WTC11 (cell line): ENCODE data around the gene PDCD1. TPM values are rescaled to one million over a fixed set of nuclear protein-coding genes. Genes with fewer than 3 reads are reported as not detected.

ENCODE experiments used
- ATAC-seq: fragments of 200-7000 bp; cut with Tn5 transposase; 2 replicates; pipeline ENCODE4 v1.10.0; 2021; ENCODE audit warnings: mild to moderate bottlenecking, moderate library complexity
- CTCF ChIA-PET: fragments of 300-600 bp; sonication (Branson Sonifier 250); formaldehyde crosslinking; loops from one replicate; lab custom pipeline; 2021; ENCODE audit warnings: antibody characterized with exemption; lab: Charles Lee
- POLR2A ChIA-PET: fragments of 350-600 bp; sonication (Branson Sonifier 250); formaldehyde crosslinking; loops from one replicate; lab custom pipeline; 2021; ENCODE audit warnings: antibody characterized with exemption; lab: Charles Lee
- DNase-seq: peaks from one replicate; pipeline ENCODE4 v3.0.0; 2021; ENCODE audit warnings: low spot score
- H3K27ac Mint-ChIP-seq: 2 replicates; pipeline ENCODE4 v1.8.0; 2021; ENCODE audit warnings: mixed read lengths
- H3K27me3 Mint-ChIP-seq: 2 replicates; pipeline ENCODE4 v1.8.0; 2021; ENCODE audit warnings: low read depth, mild to moderate bottlenecking, moderate library complexity, mixed read lengths
- H3K36me3 Mint-ChIP-seq: 2 replicates; pipeline ENCODE4 v1.8.0; 2021; ENCODE audit warnings: mixed read lengths
- H3K4me1 Mint-ChIP-seq: 2 replicates; pipeline ENCODE4 v1.8.0; 2022; ENCODE audit warnings: mixed read lengths
- H3K4me3 Mint-ChIP-seq: 2 replicates; pipeline ENCODE4 v1.8.0; 2021; ENCODE audit warnings: mild to moderate bottlenecking, moderate library complexity, mixed read lengths
- H3K9me3 Mint-ChIP-seq: 2 replicates; pipeline ENCODE4 v1.8.0; 2021; ENCODE audit warnings: mixed read lengths
- CBFB ChIP-seq: sonication (generic); formaldehyde crosslinking; IDR thresholded peaks from 2 replicates; pipeline ENCODE4 v1.8.1; 2022; ENCODE audit warnings: mild to moderate bottlenecking, low read depth, missing genetic modification reagents
- CREB1 ChIP-seq: sonication (generic); formaldehyde crosslinking; IDR thresholded peaks from 2 replicates; pipeline ENCODE4 v1.8.0; 2023; ENCODE audit warnings: mild to moderate bottlenecking, missing genetic modification reagents
- CREM ChIP-seq: sonication (generic); formaldehyde crosslinking; IDR thresholded peaks from 2 replicates; pipeline ENCODE4 v1.8.1; 2022; ENCODE audit warnings: mild to moderate bottlenecking, missing genetic modification reagents, moderate library complexity
- ETV6 ChIP-seq: sonication (generic); formaldehyde crosslinking; IDR thresholded peaks from 2 replicates; pipeline ENCODE4 v1.8.1; 2022; ENCODE audit warnings: mild to moderate bottlenecking, missing genetic modification reagents
- FOXK1 ChIP-seq: sonication (generic); formaldehyde crosslinking; IDR thresholded peaks from 2 replicates; pipeline ENCODE4 v1.8.0; 2022; ENCODE audit warnings: mild to moderate bottlenecking, moderate library complexity, missing genetic modification reagents
- JUN ChIP-seq: sonication (generic); formaldehyde crosslinking; IDR thresholded peaks from 2 replicates; pipeline ENCODE4 v1.8.0; 2023; ENCODE audit warnings: mild to moderate bottlenecking, missing genetic modification reagents
- NR3C1 ChIP-seq: sonication (generic); formaldehyde crosslinking; conservative IDR thresholded peaks from 2 replicates; pipeline ENCODE4 v1.8.1; 2023; ENCODE audit warnings: low read depth, mild to moderate bottlenecking, missing genetic modification reagents
- RORB ChIP-seq: fragments of 250-450 bp; sonication (Bioruptor Pico); IDR thresholded peaks from 2 replicates; pipeline ENCODE4 v1.9.0; 2021; ENCODE audit warnings: mild to moderate bottlenecking
- TEAD1 ChIP-seq: sonication (generic); formaldehyde crosslinking; IDR thresholded peaks from 2 replicates; pipeline ENCODE4 v1.8.0; 2022; ENCODE audit warnings: mild to moderate bottlenecking, missing genetic modification reagents
- ZNF138 ChIP-seq: sonication (generic); formaldehyde crosslinking; conservative IDR thresholded peaks from 2 replicates; pipeline ENCODE4 v1.8.1; 2022; ENCODE audit warnings: mild to moderate bottlenecking, moderate library complexity, missing genetic modification reagents
- ZNF219 ChIP-seq: sonication (generic); formaldehyde crosslinking; IDR thresholded peaks from 2 replicates; pipeline ENCODE4 v1.8.0; 2023; ENCODE audit warnings: missing genetic modification reagents, mild to moderate bottlenecking, borderline replicate concordance
- total RNA-seq: library from RNA; stranded (reverse); gene quantifications from 3 replicates; pipeline ENCODE4 v1.2.3, GENCODE V29; 2021
- TF ChIP-seq, protein P1 (sequence below): fragments of 250-450 bp; sonication (Bioruptor Pico); IDR thresholded peaks from 2 replicates; pipeline ENCODE4 v1.9.0; 2021; ENCODE audit warnings: mild to moderate bottlenecking
- TF ChIP-seq, protein P2 (sequence below): sonication (generic); formaldehyde crosslinking; IDR thresholded peaks from 2 replicates; pipeline ENCODE4 v1.8.0; 2023; ENCODE audit warnings: missing genetic modification reagents
- TF ChIP-seq, protein P3 (sequence below): sonication (generic); formaldehyde crosslinking; conservative IDR thresholded peaks from 2 replicates; pipeline ENCODE4 v1.8.1; 2023; ENCODE audit warnings: mild to moderate bottlenecking, low read depth, missing genetic modification reagents, moderate library complexity
- TF ChIP-seq, protein P4 (sequence below): sonication (generic); formaldehyde crosslinking; IDR thresholded peaks from 2 replicates; pipeline ENCODE4 v1.8.1; 2022; ENCODE audit warnings: missing genetic modification reagents, borderline replicate concordance
- TF ChIP-seq, protein P5 (sequence below): fragments of 250-450 bp; sonication (Bioruptor Pico); IDR thresholded peaks from 2 replicates; pipeline ENCODE4 v1.9.0; 2021; ENCODE audit warnings: mild to moderate bottlenecking
- TF ChIP-seq, protein P6 (sequence below): sonication (generic); formaldehyde crosslinking; IDR thresholded peaks from 2 replicates; pipeline ENCODE4 v1.8.1; 2023; ENCODE audit warnings: mild to moderate bottlenecking, missing genetic modification reagents, moderate library complexity

The PDCD1 gene
- total RNA-seq, 1 experiment from 2014 or later: 0.52 TPM

DNA sequence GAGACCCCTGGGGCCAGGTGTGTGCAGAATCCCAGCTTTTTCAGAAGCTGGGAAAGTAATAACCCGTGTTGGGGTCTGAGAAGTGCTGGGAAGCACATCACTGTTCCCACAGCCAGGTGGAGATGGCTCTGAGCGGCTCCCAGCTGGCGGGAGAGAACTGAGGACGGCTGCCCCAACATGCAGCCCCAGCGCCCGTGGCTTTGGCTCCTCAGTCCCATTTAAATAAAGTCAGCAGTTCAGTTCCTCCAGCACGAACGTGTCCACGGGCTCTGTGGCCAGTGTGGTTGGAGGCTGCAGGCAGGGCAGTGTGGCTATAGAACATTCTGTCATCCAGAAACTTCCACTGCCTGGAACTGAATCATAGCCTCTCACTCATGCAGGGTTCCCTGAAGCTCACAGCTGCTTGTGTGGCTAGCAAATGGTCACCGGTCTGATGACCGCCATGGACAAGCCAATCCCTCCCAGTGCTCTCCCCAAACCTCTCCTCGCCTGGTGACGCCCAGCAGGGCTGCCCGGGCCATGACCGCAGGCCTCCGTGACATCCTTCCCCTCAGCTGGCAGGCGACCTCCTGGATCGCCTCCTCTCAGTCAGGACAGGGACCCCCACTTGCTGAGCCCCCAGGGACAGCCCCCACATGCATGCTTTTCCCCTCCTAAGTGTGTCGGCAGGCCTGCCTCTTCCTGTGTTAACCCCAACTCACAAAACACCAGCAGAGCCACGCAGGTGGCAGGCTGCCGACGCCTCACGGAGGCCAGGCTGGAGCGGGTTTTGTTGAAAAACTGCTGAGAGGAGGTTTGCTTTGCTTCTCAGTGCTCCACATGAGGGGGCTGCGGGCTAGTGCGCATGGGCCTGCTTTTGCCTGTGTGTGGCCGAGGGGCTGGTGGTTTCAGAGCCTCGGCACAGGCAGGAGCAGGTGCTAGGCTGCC, 12.2 kb upstream of the PDCD1 start (continued):
- TF ChIP-seq, protein P1, sequence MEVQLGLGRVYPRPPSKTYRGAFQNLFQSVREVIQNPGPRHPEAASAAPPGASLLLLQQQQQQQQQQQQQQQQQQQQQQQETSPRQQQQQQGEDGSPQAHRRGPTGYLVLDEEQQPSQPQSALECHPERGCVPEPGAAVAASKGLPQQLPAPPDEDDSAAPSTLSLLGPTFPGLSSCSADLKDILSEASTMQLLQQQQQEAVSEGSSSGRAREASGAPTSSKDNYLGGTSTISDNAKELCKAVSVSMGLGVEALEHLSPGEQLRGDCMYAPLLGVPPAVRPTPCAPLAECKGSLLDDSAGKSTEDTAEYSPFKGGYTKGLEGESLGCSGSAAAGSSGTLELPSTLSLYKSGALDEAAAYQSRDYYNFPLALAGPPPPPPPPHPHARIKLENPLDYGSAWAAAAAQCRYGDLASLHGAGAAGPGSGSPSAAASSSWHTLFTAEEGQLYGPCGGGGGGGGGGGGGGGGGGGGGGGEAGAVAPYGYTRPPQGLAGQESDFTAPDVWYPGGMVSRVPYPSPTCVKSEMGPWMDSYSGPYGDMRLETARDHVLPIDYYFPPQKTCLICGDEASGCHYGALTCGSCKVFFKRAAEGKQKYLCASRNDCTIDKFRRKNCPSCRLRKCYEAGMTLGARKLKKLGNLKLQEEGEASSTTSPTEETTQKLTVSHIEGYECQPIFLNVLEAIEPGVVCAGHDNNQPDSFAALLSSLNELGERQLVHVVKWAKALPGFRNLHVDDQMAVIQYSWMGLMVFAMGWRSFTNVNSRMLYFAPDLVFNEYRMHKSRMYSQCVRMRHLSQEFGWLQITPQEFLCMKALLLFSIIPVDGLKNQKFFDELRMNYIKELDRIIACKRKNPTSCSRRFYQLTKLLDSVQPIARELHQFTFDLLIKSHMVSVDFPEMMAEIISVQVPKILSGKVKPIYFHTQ: no peak

DNA sequence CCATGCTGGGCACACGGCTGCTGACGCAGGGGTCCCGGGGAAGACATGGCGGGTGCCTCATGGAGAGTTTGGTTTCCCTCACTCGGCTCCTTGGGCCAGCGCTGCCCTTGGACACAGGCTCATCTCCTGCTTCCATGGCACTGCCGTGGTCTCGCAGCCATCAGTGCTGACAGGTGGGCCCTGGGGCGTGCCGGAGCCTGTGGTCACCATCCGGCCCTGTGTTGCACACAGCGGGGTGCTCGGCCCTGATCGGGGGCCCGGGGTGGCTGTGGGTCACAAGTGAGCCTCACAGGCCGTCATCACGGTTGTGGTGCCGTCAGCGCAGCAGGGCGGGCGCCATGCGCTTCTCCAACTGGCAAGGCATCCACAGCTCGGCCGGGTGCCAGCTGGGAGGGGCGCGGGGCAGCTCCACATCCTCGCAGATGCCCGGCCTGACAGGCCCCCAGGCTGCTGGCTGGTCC, 11.4 kb upstream of the PDCD1 start:
- no peak for ATAC-seq
- Mint-ChIP-seq H3K27ac (no peak overlapping the region), H3K4me1 (peaks cover 6% of the 10 kb centered on the region; the same call in 1 of the 2 replicates), H3K4me3 (no peak overlapping the region), H3K27me3 (peaks cover 3% of the 10 kb centered on the region; the same call in 1 of the 2 replicates), H3K9me3 (peaks cover 4% of the 10 kb centered on the region), H3K36me3 (no peaks in the 10 kb centered on the region; the same call in 1 of the 2 replicates)
- TF ChIP-seq NR3C1 (CRISPR knock-in tag): no peak
- TF ChIP-seq CBFB: no peak
- TF ChIP-seq, protein P2, sequence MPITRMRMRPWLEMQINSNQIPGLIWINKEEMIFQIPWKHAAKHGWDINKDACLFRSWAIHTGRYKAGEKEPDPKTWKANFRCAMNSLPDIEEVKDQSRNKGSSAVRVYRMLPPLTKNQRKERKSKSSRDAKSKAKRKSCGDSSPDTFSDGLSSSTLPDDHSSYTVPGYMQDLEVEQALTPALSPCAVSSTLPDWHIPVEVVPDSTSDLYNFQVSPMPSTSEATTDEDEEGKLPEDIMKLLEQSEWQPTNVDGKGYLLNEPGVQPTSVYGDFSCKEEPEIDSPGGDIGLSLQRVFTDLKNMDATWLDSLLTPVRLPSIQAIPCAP (CRISPR knock-in tag): no peak
- TF ChIP-seq, protein P3, sequence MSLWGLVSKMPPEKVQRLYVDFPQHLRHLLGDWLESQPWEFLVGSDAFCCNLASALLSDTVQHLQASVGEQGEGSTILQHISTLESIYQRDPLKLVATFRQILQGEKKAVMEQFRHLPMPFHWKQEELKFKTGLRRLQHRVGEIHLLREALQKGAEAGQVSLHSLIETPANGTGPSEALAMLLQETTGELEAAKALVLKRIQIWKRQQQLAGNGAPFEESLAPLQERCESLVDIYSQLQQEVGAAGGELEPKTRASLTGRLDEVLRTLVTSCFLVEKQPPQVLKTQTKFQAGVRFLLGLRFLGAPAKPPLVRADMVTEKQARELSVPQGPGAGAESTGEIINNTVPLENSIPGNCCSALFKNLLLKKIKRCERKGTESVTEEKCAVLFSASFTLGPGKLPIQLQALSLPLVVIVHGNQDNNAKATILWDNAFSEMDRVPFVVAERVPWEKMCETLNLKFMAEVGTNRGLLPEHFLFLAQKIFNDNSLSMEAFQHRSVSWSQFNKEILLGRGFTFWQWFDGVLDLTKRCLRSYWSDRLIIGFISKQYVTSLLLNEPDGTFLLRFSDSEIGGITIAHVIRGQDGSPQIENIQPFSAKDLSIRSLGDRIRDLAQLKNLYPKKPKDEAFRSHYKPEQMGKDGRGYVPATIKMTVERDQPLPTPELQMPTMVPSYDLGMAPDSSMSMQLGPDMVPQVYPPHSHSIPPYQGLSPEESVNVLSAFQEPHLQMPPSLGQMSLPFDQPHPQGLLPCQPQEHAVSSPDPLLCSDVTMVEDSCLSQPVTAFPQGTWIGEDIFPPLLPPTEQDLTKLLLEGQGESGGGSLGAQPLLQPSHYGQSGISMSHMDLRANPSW: no peak
- TF ChIP-seq, protein P4, sequence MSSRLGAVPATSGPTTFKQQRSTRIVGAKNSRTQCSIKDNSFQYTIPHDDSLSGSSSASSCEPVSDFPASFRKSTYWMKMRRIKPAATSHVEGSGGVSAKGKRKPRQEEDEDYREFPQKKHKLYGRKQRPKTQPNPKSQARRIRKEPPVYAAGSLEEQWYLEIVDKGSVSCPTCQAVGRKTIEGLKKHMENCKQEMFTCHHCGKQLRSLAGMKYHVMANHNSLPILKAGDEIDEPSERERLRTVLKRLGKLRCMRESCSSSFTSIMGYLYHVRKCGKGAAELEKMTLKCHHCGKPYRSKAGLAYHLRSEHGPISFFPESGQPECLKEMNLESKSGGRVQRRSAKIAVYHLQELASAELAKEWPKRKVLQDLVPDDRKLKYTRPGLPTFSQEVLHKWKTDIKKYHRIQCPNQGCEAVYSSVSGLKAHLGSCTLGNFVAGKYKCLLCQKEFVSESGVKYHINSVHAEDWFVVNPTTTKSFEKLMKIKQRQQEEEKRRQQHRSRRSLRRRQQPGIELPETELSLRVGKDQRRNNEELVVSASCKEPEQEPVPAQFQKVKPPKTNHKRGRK (CRISPR knock-in tag): no peak
- TF ChIP-seq FOXK1 (CRISPR knock-in tag): no peak
- TF ChIP-seq TEAD1 (CRISPR knock-in tag): no peak
- TF ChIP-seq, protein P5, sequence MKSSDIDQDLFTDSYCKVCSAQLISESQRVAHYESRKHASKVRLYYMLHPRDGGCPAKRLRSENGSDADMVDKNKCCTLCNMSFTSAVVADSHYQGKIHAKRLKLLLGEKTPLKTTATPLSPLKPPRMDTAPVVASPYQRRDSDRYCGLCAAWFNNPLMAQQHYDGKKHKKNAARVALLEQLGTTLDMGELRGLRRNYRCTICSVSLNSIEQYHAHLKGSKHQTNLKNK: no peak
- no peak for TF ChIP-seq CREB1 (CRISPR knock-in tag)
- DNase-seq: no peak
- POLR2A ChIA-PET: no interaction called here
- CTCF ChIA-PET: no interaction called here

DNA sequence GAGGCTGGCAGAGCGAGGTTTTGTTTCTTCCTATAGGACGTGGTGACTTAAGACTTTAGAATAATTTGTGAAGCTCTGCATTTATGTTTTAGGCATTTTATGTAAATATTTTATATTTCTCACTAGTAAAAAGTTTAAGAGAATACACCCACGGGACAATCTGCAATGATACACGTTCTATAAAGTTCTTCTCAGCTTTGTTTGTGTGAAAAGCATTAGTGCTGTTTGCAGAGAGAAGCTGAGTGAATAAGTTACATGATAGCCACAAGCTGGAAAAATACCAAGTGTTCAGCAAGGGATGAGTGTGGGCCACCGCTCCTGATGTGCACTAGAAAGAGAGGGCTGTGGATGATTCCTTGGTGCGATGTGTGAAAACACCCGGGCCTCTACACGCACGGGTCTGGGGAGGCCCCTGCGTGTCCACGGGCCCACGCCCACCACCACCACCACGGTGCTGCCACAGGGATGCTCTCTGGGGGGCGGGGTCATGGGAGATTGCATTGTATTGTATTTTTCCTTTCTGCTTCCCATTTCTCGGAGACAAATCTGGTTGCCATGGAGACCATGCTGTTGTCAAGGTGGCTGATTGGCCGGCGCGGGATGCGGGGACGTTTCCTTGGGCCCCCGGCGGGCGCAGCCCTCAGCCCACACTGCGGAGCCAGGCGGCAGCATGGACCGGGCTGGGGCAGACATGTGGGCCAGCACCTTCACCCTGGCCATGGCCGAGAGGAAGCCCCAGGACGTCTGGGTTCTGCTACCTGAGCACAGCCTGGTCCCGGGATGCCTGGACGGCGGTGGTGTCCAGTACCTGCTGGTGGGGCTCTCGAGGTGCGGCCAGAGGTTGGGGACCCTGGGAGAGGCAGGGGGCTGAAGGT, 10.6 kb upstream of the PDCD1 start, which contains the start of gene RTP5:
Gene RTP5 (plus strand): TSS at position 643 of the 875 bp plus-strand sequence. CDS start 28 bp downstream, at position 671.
- DNase-seq (no peak), ATAC-seq (no peak)
- Mint-ChIP-seq H3K36me3 (peaks cover 1% of the 10 kb centered on the region; the same call in 1 of the 2 replicates), H3K9me3 (peaks cover 12% of the 10 kb centered on the region), H3K27me3 (peaks cover 6% of the 10 kb centered on the region), H3K4me1 (peaks cover 6% of the 10 kb centered on the region; the same call in 1 of the 2 replicates), H3K27ac (no peak within 1 kb of the TSS), H3K4me3 (no peak within 1 kb of the TSS)
- TF ChIP-seq RORB (no peak), ETV6 (CRISPR knock-in tag) (no peak), JUN (CRISPR knock-in tag) (no peak), ZNF138 (no peak), ZNF219 (CRISPR knock-in tag) (no peak), CREM (CRISPR knock-in tag) (no peak)
- TF ChIP-seq, protein P6, sequence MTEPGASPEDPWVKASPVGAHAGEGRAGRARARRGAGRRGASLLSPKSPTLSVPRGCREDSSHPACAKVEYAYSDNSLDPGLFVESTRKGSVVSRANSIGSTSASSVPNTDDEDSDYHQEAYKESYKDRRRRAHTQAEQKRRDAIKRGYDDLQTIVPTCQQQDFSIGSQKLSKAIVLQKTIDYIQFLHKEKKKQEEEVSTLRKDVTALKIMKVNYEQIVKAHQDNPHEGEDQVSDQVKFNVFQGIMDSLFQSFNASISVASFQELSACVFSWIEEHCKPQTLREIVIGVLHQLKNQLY (CRISPR knock-in tag): no peak
- ChIA-PET POLR2A (no interaction called here), CTCF (interaction anchor here (0.6 to 1.9 kb wide), 3 partner anchors 9 to 1049 kb away, joined by 3 to 6 read pairs (median 4); partner anchors contain the start of genes D2HGDH and KIF1A)
